Caco-2 (cell line): Measurements from ENCODE around the gene MRPL41. TPM values are rescaled to one million over a fixed set of nuclear protein-coding genes. Genes with fewer than 3 reads are reported as not detected.

Experiments
- BruUV-seq: library from RNA; stranded (reverse); fragments of 400-500 nt; replicated peaks from 2 replicates; lab custom pipeline; 2021; lab: Mats Ljungman, UMichigan
- CTCF ChIA-PET: fragments of 300-600 bp; sonication (Branson Sonifier 250); formaldehyde crosslinking; loops from one replicate; lab custom pipeline; 2022; ENCODE audit warnings: antibody characterized with exemption; lab: Charles Lee
- POLR2A ChIA-PET: fragments of 300-600 bp; sonication (Branson Sonifier 250); formaldehyde crosslinking; loops from one replicate; lab custom pipeline; 2022; ENCODE audit warnings: antibody characterized with exemption; lab: Charles Lee
- DNase-seq, 2 experiments: peaks; one replicate each; pipeline versions ENCODE4 v3.0.0 to v3.0.0-alpha.2; 2020 to 2022
- H3K27me3 ChIP-seq: replicated peaks from 2 replicates; pipeline ENCODE4 v1.6.0; 2011; ENCODE audit warnings: low read length; ENCODE audit not compliant: control insufficient read depth, insufficient read depth
- H3K36me3 ChIP-seq: 2 replicates; pipeline ENCODE4 v1.5.1; 2011; ENCODE audit warnings: low read length; ENCODE audit not compliant: control insufficient read depth, insufficient read depth
- H3K4me1 ChIP-seq: fragments of 250-450 bp; sonication (Bioruptor Pico); 2 replicates; pipeline ENCODE4 v1.5.1; 2020; ENCODE audit warnings: mild to moderate bottlenecking
- H3K4me3 ChIP-seq: 2 replicates; pipeline ENCODE4 v1.5.1; 2011; ENCODE audit warnings: low read depth, mild to moderate bottlenecking, control low read depth, low read length
- H3K9me3 ChIP-seq: fragments of 250-450 bp; sonication (Bioruptor Pico); 2 replicates; pipeline ENCODE4 v1.5.1; 2020; ENCODE audit warnings: mild to moderate bottlenecking, moderate library complexity
- H3K27ac Mint-ChIP-seq: one replicate; pipeline ENCODE4 v1.8.0; 2022; ENCODE audit warnings: mixed read lengths; ENCODE audit not compliant: unreplicated experiment
- H3K27me3 Mint-ChIP-seq: one replicate; pipeline ENCODE4 v1.8.0; 2022; ENCODE audit warnings: mixed read lengths; ENCODE audit not compliant: insufficient read depth, unreplicated experiment
- H3K36me3 Mint-ChIP-seq: one replicate; pipeline ENCODE4 v1.8.0; 2022; ENCODE audit warnings: mild to moderate bottlenecking, mixed read lengths; ENCODE audit not compliant: insufficient read depth, unreplicated experiment
- H3K4me1 Mint-ChIP-seq: one replicate; pipeline ENCODE4 v1.8.0; 2022; ENCODE audit warnings: low read depth, mixed read lengths; ENCODE audit not compliant: unreplicated experiment
- H3K4me3 Mint-ChIP-seq: one replicate; pipeline ENCODE4 v1.8.0; 2022; ENCODE audit warnings: mild to moderate bottlenecking, moderate library complexity, mixed read lengths; ENCODE audit not compliant: unreplicated experiment
- H3K9me3 Mint-ChIP-seq: one replicate; pipeline ENCODE4 v1.8.0; 2022; ENCODE audit warnings: mixed read lengths; ENCODE audit not compliant: unreplicated experiment
- CTCF ChIP-seq, 2 experiments: fragments of 200-600 bp in 1 of 2; IDR thresholded peaks; 1 replicate in 1 of 2; 2 replicates in 1 of 2; pipeline versions ENCODE4 v1.5.1 to v1.8.0; 2011 to 2022; ENCODE audit warnings: antibody characterized with exemption in 1 of 2, control low read depth in 1 of 2, inconsistent platforms in 1 of 2, low read depth in 1 of 2, low read length in 1 of 2, mild to moderate bottlenecking in 1 of 2, moderate library complexity in 1 of 2; ENCODE audit not compliant: insufficient read depth in 1 of 2, severe bottlenecking in 1 of 2, unreplicated experiment in 1 of 2
- intact Hi-C: fragments of 100-400 bp; cut with micrococcal nuclease; formaldehyde crosslinking; loops from one replicate; pipeline ENCODE4 v1.10.0; 2022; ENCODE audit not compliant: unreplicated experiment
- total RNA-seq: library from RNA; stranded (reverse); gene quantifications from 2 replicates; pipeline ENCODE4 v1.2.3, GENCODE V29; 2022

Gene MRPL41
- total RNA-seq, 1 experiment from 2014 or later: 44.2 TPM

- H3K9me3 ChIP-seq: no peaks in the 10 kb centered on the region
- Mint-ChIP-seq H3K27ac (no peak overlapping the region), H3K4me3 (no peak overlapping the region), H3K4me1 (no peaks in the 10 kb centered on the region), H3K9me3 (no peaks in the 10 kb centered on the region), H3K36me3 (peaks cover 46% of the 10 kb centered on the region), H3K27me3 (no peaks in the 10 kb centered on the region)
- CTCF ChIA-PET: no interaction called here
- no peaks in the 10 kb centered on the region for H3K27me3 ChIP-seq
- intact Hi-C loops: no loop called here
- BruUV-seq: no TSS peak
- TF ChIP-seq CTCF (IDR thresholded peaks at IDR 0.05; ENCODE audit: insufficient read depth in 1 of 2, low read depth in 1 of 2, low read length in 1 of 2, severe bottlenecking in 1 of 2, unreplicated experiment in 1 of 2): no peak
- no peak overlapping the region for H3K4me3 ChIP-seq
- H3K36me3 ChIP-seq: peaks cover 3% of the 10 kb centered on the region
- POLR2A ChIA-PET: no interaction called here
- DNase-seq: no peak
- H3K4me1 ChIP-seq: peaks cover 6% of the 10 kb centered on the region
Observed at GRCh38 chr9:137583957-137584356, 32.3 kb downstream of the MRPL41 start.

- H3K4me1 ChIP-seq: peaks cover 8% of the 10 kb centered on the region
- H3K36me3 ChIP-seq: peaks cover 3% of the 10 kb centered on the region
- no peaks in the 10 kb centered on the region for H3K9me3 ChIP-seq
- H3K4me3 ChIP-seq: no peak overlapping the region
- peaks cover 40% of the 10 kb centered on the region for H3K36me3 Mint-ChIP-seq
- H3K4me3 Mint-ChIP-seq: no peak overlapping the region
- DNase-seq: no peak
- POLR2A ChIA-PET: no interaction called here
- no peaks in the 10 kb centered on the region for H3K9me3 Mint-ChIP-seq
- TF ChIP-seq CTCF (IDR thresholded peaks at IDR 0.05; ENCODE audit: insufficient read depth in 1 of 2, low read depth in 1 of 2, low read length in 1 of 2, severe bottlenecking in 1 of 2, unreplicated experiment in 1 of 2): no peak
- intact Hi-C loops: no loop called here
- H3K27ac Mint-ChIP-seq: no peak overlapping the region
- H3K4me1 Mint-ChIP-seq: no peaks in the 10 kb centered on the region
- no peaks in the 10 kb centered on the region for H3K27me3 Mint-ChIP-seq
- no peaks in the 10 kb centered on the region for H3K27me3 ChIP-seq
- CTCF ChIA-PET: interaction anchor here (0.6 kb wide), 1 partner anchor 23 kb away, joined by 3 read pairs; no protein-coding TSS in a partner anchor
- BruUV-seq: no TSS peak
Observed at GRCh38 chr9:137586854-137587253, 35.2 kb downstream of the MRPL41 start.

GRCh38 chr9:137588311-137588710 lies 36.6 kb downstream of the MRPL41 start:
- POLR2A ChIA-PET: no interaction called here
- peaks cover 27% of the 10 kb centered on the region for H3K36me3 Mint-ChIP-seq

More at GRCh38 chr9:137588311-137588710, 36.6 kb downstream of the MRPL41 start:
- Mint-ChIP-seq H3K9me3 (no peaks in the 10 kb centered on the region), H3K4me3 (peak overlapping the region; percentile 10), H3K4me1 (no peaks in the 10 kb centered on the region), H3K27me3 (no peaks in the 10 kb centered on the region), H3K27ac (peak overlapping the region; percentile 73)
- H3K4me3 ChIP-seq: no peak overlapping the region
- TF ChIP-seq CTCF (IDR thresholded peaks at IDR 0.05; ENCODE audit: insufficient read depth in 1 of 2, low read depth in 1 of 2, low read length in 1 of 2, severe bottlenecking in 1 of 2, unreplicated experiment in 1 of 2): no peak
- H3K36me3 ChIP-seq: peaks cover 3% of the 10 kb centered on the region
- DNase-seq: no peak
- no peaks in the 10 kb centered on the region for H3K27me3 ChIP-seq
- BruUV-seq: no TSS peak
- no peaks in the 10 kb centered on the region for H3K9me3 ChIP-seq
- peaks cover 8% of the 10 kb centered on the region for H3K4me1 ChIP-seq
- CTCF ChIA-PET: interaction anchor here (0.6 kb wide), 1 partner anchor 309 kb away, joined by 3 read pairs; no protein-coding TSS in a partner anchor
- intact Hi-C loops: no loop called here
